Omental fat pad (tissue), 4 donors: ENCODE results near the gene IL37. TPM values are rescaled to one million over a fixed set of nuclear protein-coding genes. Genes with fewer than 3 reads are reported as not detected.

ENCODE experiments used
- ATAC-seq: fragments of 150-250 bp; one replicate; pipeline ENCODE4 v1.9.1; 2016; ENCODE audit warnings: mild to moderate bottlenecking, moderate library complexity; ENCODE audit not compliant: low FRiP score
- DNase-seq: peaks from one replicate; pipeline ENCODE4 v3.0.0-alpha.2; 2019; ENCODE audit warnings: low spot score
- total RNA-seq, 4 donors: library from RNA; depleted of rRNA; stranded (reverse); fragments of >200 nt; gene quantifications; one replicate each; pipeline ENCODE4 v1.1.0, GENCODE V29; 2016
- TF ChIP-seq, protein P1 (sequence below), 3 donors: fragments of 450-650 bp; IDR thresholded peaks; one replicate each; pipeline ENCODE4 v1.5.1; 2016 to 2017; ENCODE audit warnings: antibody characterized with exemption in 3 of 3, mild to moderate bottlenecking in 3 of 3, moderate library complexity in 2 of 3

The IL37 gene
- total RNA-seq, 4 donors from 2014 or later = not detected

DNA sequence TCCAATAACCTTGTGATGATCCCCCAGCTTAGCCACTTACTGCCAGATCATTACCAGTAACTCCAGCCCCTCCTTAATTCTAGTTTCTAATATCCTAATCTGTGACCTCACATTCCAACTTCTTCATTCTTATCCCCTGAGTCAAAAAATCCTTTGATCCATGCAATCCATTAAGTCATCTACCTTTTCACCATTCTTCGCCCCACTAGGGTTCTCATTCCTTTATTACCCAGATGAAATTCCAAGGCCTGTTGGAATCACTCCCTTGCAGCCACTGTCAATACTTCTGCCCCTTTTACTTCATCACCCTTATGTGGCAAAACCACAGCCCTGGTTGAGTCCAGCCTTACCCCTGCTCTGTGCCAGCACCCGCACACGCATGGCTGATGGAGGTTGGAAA, 46.5 kb downstream of the IL37 start:
- TF ChIP-seq, protein P1, sequence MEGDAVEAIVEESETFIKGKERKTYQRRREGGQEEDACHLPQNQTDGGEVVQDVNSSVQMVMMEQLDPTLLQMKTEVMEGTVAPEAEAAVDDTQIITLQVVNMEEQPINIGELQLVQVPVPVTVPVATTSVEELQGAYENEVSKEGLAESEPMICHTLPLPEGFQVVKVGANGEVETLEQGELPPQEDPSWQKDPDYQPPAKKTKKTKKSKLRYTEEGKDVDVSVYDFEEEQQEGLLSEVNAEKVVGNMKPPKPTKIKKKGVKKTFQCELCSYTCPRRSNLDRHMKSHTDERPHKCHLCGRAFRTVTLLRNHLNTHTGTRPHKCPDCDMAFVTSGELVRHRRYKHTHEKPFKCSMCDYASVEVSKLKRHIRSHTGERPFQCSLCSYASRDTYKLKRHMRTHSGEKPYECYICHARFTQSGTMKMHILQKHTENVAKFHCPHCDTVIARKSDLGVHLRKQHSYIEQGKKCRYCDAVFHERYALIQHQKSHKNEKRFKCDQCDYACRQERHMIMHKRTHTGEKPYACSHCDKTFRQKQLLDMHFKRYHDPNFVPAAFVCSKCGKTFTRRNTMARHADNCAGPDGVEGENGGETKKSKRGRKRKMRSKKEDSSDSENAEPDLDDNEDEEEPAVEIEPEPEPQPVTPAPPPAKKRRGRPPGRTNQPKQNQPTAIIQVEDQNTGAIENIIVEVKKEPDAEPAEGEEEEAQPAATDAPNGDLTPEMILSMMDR (IDR thresholded peaks at IDR 0.05) = no peak
- ATAC-seq (no peak), DNase-seq (no peak)

DNA sequence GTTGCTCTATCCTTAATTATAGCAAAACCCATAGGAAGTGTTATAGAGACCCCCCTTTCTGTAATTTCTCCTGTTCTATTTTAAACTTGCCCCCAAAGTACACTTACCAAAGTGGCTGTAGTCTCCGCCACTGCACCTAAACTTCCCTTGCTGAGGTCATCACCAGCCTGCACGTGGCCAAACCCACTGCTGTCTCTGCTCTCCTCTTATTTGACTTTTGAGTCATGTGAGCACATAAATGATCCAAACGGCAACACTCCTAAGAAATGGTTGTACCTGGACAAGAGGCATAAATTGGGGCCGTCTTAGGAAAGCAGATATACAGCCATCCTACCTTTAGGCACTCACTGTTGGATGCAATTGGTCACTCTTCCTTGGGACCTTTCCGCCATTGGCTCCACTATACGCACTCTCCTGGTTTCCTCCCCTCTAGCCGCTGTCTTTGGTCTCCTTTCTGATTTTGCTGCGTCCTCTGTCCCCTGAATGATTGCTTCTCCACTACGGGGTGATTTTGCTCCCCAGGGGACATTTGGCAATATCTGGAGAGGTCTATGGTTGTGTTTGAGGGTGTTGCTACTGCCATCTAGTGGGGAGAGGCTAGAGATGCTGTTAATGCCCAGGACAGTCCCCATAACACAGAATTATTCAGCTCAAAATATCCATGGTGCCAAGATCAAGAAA, 47.6 kb downstream of the IL37 start:
- TF ChIP-seq, protein P1 (IDR thresholded peaks at IDR 0.05) = peak in 1 of 3 donors; percentile 26
- ATAC-seq = no peak

DNA sequence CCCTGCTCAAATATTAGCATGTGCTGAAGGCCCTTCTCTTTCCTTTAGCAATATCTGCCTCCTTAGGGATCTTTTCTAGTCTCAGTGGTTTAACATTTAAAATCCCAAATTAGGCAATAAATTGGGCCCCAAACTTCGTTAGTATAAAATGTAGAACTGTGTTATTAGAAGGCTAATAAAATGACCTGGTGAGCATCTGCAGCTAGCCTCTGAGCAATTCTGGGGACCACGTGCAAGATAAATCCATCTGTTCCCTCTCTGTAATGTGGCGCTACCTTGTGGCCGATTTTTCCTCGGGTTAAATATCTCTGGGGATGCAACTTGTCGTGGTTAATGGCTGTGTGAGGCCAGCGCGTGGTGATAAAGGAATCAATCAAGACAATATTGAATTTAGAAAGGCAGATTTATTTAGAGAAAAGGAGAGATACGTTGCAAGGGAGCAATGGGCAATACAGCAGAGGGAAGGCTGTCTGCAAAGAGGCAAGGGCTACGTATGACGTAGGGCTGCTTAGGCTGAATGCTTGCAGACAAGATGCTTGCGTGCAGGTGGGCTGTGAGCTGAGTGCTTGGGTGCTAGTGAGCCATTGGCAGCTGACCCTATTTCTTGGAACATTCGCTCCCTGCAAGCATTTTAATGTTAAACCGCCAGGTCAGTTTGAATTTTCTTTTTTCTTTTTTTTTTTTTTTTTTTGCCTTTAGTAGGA, 48.3 kb downstream of the IL37 start:
- ATAC-seq (no peak), DNase-seq (no peak)
- TF ChIP-seq, protein P1 (IDR thresholded peaks at IDR 0.05) = no peak

More for the DNA sequence above, 47.6 kb downstream of the IL37 start:
- DNase-seq = no peak

DNA sequence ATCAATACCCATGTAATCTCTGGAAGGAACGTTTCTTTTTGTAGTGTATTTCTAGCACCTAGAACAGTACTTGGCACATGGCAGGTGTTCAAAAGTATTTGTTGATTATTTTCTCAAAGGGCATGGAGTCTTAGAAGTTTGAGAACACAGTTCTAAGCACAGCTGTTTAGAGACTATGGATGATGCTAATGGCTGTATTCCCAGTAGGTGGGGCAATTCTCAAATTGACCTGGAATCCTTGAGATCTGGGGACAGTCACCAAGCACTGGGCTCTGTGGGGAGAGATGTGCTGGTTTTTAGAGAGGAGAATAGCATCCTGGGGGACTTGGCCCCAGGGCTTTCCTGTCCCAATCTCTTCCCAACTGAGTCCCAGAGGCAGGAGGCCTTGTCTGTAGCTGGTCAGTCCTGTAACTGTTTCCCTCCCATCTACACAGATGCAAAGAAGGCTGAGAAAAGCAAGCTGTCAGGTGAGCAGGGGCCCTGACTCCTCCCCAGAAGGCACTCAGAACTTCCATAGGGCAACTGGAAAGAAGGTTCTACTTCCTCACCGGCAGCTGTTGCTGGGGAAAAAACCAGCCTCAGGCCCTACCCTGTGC, 49.4 kb downstream of the IL37 start:
- TF ChIP-seq, protein P1 (IDR thresholded peaks at IDR 0.05) = no peak
- ATAC-seq = no peak
- DNase-seq = no peak

DNA sequence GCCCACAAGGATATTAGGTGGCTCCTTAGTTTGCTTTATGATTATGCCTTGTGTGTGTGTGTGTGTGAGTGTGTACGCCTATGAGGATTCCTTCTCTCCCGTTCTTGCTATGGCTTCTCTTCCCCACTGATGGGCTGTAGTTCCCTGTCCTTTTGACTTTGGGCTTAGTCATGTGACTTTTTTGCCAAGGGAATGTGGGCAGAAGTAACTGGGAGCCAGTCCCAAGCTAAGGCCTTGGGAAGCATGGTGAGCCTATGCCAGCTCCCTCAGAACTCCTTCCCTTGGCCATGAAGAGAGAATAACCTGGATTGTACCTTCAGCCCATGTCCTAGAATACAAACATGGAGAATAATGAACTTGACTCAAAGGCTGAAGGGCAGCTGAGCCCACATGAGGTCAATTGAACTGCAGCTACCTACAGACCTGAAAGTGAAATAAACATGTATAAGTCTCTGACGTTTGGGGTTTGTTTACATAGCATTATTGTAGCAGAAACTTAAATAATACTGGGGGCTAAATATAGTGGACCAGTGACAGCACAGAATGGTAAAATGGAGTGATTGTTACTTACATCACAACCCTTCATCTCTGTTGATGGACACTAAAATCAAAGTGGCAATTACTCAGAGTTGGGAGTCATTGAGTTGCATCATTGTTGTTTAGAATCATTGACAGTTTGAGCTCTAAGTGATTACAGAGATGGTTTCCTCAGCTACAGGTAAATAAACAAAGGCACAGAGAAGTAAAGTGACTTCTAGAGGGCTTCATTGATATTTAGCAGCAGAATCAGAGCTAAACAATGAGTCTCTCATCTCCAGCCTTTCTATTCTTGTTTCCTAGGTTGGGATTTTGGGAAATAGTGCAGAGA, 51.6 kb downstream of the IL37 start:
- TF ChIP-seq, protein P1 (IDR thresholded peaks at IDR 0.05) = no peak
- no peak for DNase-seq
- no peak for ATAC-seq

DNA sequence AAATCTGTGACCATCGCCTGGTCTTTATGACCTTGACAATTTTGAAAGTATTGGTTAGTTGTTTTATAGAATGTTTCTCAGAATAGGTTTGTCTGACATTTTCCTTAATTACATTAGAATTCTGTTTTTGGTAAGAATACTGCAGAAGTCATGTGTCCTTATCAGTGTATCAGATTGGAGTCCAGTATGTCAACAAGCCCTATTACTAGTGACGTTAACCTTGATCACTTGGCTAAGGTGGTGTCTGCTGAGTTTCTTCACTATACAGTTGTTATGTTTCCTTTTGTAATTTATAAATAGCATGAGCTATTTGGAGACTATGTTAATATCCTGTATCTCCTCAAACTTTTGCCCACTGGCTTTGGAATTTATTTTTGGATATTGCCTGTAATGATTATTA, 56.1 kb downstream of the IL37 start:
- TF ChIP-seq, protein P1 (IDR thresholded peaks at IDR 0.05) = no peak
- no peak for DNase-seq
- ATAC-seq = no peak

Other genes starting within 250 kb of the IL37 start
- gene NT5DC4, start 190.1 kb upstream of the IL37 start, total RNA-seq = under 1 TPM in 1 of 4 donors, not detected in 3; 0.56 TPM
- 1 to 10 TPM in 1 of 4 donors, under 1 TPM in 2, not detected in 1; 0.13 to 3.8 (median 0.16) TPM for gene CKAP2L, start 146.6 kb upstream of the IL37 start, total RNA-seq
- 1 to 10 TPM in 1 of 4 donors, under 1 TPM in 1, not detected in 2; 0.24 to 2.2 TPM for gene IL1A, start 126.7 kb upstream of the IL37 start, total RNA-seq
- gene IL1B, start 74.4 kb upstream of the IL37 start, total RNA-seq = 10 to 100 TPM in 2 of 4 donors, 1 to 10 TPM in 2; 2.6 to 50.5 (median 7.3) TPM
- not detected for gene IL36G, start 66.8 kb downstream of the IL37 start, total RNA-seq
- not detected for gene IL36A, start 94.3 kb downstream of the IL37 start, total RNA-seq
- not detected for gene IL36B, start 141.7 kb downstream of the IL37 start, total RNA-seq
- gene IL36RN, start 148.0 kb downstream of the IL37 start, total RNA-seq = not detected
- not detected for gene IL1F10, start 156.8 kb downstream of the IL37 start, total RNA-seq
- 100 to 1,000 TPM in 1 of 4 donors, 1 to 10 TPM in 3; 4.8 to 114 (median 7.1) TPM for gene IL1RN, start 216.4 kb downstream of the IL37 start, total RNA-seq